Activated T-cell treated with anti-CD3 and anti-CD28 coated beads for 1 hour (primary cell): ENCODE results near the gene UMAD1.

Experiments
- DNase-seq: peaks from one replicate; pipeline ENCODE4 v3.0.0-alpha.2; 2020; ENCODE audit warnings: low read depth

UMAD1 gene

DNA sequence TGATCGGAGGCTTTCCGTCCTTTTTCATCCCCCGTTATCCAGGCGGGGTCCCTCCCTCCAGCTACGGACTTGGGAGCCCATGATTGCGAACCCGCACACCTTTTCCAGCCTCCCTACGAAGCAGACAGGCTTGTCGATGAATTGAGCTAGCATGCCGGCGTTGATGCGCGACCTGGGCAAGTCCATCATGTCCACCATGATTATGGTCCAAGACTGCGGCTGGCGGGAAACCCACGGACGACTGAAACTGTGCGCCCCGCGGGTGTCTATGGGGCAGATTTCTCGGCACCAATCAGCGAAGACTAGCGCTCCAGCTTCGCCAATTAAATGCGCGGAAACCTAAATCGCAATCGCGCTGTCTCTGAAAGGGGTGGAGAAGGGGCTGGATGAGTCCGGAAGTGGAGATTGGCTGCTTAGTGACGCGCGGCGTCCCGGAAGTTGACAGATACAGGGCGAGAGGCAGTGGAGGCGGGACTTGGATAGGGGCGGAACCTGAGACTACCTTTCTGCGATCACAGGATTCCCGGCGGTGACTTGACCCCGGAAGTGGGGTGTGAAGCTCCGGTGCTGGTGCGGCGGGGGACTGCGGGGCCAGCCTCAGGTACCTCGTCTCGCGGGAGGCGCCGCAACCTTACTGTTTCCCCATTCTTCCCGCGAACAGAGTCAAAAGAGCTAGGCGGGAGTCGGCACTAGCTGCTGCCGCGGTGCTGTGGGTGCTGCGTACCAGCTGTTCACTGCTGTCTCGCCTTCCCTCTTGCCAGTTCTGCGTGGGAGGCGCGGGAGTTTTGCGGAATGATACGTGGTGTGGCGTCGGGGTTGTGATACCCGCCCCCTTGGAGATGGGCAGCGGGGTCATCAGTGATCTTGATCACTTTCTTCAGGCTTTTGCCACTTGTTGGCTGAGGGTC, at the start of gene UMAD1:
TSS of gene UMAD1 (plus strand) at position 532 of the 908 bp plus-strand sequence. CDS start 32,620 bp downstream, outside the sequence.
- peak; percentile 95 for DNase-seq

DNA sequence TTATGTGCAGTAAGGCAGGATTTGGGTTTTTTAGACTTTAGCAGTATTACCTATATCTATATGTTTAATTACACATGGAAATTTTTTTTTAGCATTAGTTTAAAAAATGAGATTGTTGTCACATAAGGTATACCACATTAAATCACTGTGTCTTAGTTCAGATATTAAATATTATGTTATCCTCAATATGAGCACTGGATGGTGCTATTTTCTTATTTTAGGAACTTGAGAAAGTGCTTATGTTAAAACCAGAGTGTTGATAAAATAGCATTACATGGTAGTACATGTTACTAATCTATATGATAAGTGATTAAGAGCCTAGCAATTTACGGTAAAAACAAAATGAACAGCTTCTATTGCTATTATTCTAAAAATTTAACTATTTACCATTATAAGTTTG, 45.1 kb upstream of the UMAD1 start:
- no peak for DNase-seq

DNA sequence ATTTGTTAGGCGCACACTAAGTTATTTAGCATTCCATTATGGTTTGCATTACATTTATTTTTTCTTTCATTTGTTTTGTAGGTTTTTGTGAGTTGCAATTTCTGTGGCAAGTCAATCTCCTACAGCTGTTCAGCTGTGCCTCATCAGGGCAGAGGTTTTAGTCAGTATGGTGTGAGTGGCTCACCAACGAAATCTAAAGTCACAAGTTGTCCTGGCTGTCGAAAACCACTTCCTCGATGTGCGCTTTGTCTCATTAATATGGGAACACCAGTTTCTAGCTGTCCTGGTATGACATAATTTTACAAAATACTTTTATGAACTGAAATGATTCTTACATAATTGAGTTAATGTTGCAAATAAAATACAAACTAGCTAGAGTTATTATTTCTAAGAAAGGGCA, 44.4 kb upstream of the UMAD1 start:
- DNase-seq: no peak

DNA sequence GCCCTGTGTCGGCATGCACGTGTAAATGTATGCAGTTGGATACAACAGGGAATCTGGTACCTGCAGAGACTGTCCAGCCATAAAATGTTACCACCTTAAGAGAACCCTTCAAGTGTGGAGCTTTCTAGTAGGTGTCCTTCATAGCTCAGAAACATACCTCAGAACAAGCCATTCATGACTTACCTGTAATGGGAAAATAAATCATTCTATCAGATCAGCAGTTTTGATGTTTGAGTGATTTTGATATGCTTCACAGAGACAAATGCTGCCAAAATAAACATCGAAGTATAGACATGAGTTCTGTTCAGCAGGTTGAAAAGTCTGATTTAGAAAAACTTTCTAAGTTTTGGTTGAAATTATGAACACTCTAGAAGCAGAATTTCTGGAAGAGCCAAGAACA, 33.5 kb upstream of the UMAD1 start:
- no peak for DNase-seq

DNA sequence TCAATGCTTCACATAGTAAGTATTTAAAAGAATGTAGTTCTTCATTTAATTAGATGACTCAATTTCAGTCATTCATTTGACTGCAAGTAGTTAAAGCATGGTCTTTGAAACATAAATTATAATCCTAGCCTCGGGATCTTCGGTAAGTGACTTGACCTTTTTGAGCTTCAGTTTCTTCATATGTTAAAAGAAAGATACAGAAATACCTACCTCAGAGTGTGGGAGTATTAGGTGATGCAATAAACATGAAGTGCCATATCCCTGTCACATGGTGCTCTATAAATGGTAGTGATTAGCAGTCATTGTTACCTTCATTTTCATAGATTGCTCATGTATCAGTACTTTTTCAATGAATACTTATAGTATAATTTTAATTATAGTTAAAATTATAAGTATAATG, 31.2 kb upstream of the UMAD1 start:
- DNase-seq: no peak

DNA sequence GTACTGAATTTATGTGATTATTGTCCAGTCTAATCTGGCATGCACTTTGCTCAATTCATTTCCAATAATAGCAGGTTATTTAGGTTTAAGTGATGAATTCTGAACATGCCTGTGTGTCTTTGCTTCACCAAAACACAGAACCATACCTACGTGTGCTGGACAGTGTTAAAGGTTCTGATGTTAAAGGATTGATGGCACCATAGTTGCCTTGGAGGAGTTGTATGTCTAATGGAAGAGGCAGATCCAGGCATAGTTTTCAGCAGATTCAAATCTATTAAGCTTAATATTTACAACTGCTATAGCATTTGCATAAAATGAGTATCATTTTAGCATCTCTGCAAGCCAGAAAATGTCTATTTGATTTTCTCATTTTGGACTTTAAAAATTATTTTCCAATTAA, 28.0 kb upstream of the UMAD1 start:
- DNase-seq: no peak

DNA sequence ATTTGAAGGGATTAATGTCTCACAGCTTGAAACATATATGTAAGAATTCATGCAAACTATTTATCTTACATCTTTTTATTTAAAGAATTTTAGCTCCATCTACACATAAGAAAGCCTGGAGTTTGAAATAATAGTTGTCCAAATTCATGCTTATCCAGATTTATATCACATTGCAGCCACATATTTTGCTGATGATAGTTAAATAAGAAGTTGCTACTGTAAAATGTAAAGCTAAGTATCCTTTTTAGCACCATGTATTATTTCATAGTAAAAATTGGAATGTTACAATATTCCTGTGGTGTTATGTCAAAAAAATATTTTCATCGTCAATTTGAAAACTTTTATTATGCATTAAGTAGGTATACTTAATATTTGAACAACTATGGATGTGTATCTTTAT, 27.3 kb upstream of the UMAD1 start:
- DNase-seq: no peak

DNA sequence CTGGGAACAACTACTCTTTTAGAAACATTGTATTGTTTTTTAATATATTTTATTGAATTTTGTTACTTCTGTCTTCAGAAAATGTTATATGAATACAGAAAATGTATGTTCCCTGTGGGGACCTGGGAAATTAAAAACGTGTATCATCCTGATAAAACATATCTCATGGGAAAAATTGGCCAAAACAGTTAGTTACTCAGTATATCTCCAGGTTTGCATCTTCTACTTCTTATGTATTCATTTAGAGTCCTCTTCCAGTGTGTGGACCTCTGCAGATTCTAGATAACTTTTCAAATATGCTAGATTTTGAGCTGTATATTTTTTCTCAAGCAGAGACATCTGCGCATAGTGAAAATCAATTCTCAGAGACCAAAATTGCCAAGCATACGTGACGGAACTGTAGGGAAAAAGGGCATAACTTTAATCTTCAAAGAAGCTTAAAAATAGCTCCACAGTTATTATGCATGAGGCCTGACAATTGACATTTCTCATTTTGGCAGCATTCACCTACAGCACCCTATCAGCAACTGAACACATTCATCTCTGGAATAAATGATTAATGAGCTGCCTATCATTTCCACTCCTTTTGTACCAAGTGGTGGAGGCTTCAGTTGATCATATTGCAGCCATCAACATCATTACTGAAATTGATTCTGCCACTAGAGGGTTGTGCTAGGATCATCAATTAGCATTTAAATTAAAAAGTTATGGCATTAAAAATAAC, 26.4 kb upstream of the UMAD1 start:
- no peak for DNase-seq

DNA sequence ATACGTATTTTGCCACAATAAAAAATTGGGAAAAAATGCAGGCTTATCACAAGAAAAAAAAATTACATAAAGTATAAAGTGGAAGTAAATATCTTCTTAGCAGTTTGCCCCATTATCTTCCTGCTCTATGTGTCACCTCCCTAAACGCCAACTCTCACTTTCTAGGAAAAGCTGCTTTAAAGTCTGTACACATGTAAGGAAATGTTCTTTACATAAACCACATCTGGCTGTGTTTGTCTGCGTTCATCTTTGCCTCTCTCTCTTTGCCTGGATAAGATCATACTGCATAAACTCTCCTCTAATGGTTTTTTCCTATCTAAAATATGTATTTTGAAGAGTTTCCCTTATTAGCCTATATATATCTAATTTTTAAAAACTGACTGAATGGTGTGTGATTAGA, 23.0 kb upstream of the UMAD1 start:
- DNase-seq: no peak

DNA sequence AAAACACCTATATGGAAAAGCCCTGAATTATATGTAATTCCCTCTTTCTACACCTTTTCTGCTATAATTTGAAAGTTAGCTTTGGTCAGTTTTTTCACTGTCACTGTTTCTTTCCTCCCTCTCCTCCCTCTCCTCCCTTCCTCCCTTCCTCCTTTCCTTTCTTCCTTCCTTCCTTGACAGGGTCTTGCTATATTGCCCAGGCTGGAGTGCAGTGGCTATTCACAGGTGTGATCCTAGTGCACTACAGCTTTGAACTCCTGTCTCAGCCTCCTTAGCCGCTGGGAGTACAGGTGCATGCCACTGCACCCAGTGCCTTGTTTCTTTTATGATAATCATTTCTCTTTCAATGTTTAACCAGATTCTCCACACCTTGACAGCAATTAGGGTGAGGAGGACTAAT, 22.1 kb upstream of the UMAD1 start:
- no peak for DNase-seq

DNA sequence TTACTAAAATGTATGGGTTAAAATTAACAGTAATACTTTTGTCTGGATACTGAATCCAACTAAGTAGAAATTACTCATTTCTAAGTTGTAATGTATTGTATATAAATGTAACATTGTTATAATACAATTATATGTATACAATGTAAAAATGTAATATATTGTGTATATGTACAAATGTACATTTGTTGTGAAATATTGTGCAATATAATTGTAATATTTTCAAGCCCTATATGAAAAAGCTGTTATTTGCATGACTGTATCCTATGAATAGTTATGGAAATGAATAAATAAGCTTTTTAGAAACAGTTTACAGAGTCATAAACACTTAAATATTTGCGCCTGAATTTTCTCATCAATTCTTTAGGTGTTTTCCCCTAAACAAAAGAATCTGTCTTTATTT, 20.3 kb upstream of the UMAD1 start:
- DNase-seq: no peak

DNA sequence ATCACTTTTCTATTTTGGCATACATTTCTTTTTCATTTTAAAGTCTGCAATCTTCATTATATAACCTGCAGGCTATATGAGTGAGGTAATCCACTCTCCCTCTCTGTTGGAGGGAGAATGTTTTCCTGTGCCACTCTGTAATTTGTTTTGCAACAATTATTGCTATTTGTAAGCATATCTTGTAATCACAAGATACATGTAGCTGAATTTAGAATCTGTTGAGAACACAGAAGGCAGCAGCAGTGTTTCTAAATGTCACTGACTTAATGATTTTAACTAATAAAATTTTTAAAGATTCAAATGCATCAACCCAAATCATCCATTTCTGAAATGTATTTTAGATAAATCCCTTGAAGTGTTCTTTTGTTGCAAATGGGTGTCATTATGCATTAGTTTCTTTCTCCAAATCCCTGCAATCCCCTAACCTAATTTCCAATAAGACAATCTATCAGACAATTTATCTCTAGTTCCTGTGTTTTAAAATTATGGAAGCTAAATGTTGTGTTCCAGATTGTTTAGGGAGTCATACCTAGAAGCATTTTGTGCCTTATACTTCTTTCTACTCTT, 19.8 kb upstream of the UMAD1 start:
- DNase-seq: no peak

DNA sequence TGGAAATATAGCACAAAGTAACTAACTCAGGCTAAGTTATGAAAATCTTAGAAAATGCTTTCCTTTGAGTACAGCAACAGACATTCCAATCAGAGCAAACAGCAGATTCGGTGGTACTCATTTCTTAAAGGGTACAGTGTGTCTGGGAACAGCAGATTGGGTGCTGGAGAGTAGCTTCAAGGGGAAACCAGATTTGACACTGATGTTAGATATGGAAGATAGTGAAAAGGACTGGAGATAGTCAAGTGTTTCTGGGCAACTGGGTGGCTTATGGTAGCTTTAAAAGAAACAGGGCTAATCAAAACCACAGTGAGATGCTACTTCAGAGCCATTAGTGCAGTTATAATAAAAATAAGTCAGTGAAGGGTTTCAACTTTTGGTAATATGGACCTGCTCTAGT, 12.1 kb upstream of the UMAD1 start:
- DNase-seq: no peak

DNA sequence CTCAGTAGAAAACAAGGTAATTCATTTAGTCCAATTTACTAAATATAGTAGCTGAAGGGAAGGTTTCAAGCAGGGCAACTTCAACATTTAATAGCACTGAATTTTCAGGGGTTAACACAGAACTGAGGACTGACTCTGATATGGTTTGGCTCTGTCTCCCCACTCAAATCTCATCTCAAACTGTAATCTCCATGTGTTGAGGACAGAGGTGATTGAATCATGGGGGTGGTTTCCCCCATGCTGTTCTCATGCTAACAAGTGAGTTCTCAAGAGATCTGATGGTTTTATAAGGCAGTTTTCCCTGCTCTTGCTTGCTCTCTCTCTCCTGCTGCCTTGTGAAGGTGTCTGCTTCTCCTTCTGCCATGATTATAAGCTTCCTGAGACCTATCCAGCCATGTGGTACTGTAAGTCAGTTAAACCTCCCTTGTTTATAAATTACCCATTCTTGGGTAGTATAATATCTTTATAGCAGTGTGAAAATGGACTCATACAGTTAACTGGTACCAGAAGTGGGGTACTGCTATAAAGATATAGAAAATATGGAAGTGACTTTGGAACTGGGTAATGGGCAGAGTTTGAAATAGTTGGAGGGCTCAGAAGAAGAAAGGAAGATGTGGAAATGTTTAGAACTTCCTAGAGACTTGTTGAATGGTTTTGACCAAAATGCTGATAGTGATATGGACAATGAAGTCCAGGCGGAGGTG, 9.8 kb upstream of the UMAD1 start:
- no peak for DNase-seq

DNA sequence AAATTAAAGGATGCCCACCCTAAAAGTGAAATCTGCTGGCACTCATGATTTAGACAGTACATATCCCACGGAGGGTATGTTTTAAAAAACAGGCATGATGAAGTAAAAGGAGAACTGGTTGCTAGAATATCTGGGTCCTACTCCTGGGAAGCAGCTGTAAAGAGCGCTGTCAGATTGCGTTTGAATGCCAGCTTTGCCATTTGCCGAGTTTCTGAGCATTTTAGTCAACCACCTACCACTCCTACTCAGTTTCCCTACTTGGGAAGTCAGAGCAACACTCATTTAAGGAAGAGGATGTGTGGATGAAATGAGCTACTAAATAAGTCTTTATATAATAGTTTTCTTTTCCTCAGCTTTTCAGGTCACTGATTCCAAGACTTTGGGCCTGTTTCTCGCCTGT, 1.1 kb upstream of the UMAD1 start:
- no peak for DNase-seq

DNA sequence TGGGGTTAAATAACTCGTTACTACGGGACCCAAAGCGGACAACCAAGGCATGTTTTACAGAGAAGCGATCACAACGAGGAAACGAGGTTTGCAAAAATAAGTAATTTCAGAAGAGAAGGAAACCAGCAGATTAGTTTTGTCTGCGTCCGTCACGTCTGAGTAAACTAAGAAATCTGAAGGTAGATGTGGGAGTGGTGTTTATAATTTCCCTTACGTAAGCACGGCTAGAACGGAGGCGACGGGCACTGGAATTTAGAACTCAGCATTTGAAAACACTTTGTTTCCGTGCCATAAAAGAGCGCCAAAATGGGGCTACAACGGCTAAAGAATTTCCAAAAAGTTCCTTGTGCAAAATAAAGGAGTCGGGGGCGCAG, 718 bp upstream of the UMAD1 start:
- peak; percentile 30 for DNase-seq

DNA sequence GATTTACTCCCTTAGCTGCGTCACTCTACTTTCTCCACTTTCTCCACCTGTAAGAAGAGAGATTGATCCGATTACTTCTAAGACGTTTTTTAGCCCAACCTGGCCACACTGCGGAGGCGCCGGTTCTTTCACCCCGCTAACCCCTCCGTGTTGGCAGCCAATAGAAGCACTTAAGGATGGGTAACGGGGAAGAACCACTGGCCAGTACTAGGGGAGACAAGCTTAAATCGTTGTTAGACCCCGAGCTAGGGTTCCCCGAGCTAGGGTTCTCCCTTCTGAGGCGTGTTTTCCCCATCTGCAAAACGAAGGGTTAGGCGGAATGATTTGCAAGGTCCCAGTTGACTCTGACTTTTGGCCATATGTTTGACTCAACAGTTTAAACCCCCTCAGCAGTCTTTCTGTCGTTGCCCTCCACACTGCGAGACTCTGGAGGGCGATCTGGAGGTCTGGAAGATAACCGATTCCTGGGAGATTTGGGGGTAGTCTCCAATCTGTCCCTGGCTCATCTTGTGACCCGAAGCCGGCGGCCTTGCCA, 644 bp downstream of the UMAD1 start:
- no peak for DNase-seq

DNA sequence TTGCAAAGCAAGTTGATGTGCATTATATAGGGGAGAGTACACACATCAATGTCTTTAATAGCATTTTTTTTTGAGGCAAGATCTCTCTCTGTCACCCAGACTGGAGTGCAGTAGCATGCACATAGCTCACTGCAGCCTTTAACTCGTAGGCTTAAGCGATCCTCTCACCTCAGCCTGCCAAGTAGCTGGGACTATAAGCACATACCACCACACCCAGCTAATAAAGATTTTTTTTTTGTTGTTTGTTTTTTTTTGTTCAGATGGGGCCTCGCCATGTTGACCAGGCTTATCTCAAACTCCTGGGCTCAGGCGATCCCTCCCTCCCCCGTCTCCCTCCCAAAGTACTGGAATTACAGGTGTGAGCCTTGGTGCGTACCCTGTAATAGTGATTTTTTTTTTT, 1.5 kb downstream of the UMAD1 start:
- no peak for DNase-seq

DNA sequence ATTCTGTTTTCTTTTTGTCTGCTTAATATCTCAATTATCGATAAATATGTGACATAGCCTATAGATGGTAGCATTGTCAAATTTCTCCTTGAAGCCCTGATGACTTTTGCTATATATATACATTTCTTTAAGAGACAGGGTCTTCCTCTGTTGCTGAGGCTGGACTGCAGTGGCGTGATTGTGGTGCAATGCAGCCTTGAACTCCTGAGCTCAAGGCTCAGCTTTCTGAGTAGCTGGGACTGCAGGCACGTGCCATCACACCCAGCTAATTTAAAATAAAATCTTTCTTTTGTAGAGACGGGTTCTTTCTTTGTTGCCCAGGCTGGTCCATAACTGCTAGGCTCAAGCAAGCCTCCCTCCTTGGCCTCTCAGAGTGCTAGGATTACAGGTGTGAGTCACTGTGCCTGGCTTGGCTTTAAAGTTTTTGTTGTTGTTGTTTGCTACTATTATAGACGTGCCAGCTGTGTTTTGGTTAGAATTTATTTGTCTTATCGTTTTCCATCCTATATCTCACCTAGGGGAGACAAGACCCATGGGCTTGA, 7.0 kb downstream of the UMAD1 start:
- no peak for DNase-seq

DNA sequence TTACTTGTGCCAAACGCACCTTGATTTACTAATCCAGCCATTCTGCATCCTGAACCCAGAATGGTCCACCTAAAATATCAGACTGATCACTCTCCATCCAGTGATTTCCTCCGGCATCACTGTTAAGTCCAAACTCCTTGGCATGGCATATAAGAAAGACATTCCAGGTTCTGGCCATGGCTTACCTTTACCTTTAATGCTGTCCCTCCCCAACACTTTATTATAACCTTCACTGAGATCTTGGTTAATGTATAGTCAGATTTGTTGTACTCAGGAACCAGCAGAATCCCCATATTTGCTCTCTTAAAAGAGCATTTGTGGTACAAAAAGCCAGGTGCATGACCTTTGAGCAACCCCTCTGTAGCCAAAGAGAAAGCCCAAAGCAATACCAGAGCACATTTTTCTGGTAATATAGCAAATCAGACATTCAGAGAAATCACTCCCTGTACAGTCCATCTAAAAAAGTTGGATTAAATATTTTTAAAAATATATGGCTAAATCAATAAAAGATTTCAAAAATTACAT, 10.2 kb downstream of the UMAD1 start:
- DNase-seq: no peak

DNA sequence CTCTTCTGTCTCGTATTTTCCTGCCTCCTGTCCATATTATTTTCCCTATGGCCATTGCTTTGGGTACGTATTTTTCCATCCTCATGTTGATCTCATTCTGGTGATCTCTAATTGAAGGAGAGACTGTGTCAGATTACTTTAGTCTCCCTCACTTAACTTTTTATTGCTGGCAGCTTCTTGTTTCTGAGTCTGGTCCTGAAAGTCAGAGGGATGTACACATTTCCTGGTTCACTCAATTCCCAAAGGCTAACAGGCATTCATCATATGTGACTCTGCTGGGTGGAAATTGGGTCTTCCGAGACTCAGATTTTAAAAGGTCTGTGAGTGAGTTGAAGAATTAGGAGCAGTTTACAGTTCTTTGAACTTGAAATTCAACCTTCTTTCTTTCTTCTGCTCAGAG, 10.9 kb downstream of the UMAD1 start:
- DNase-seq: no peak
